Neuron (in vitro differentiated cells): Measurements from ENCODE around the gene ST6GALNAC6.
"Not testable (repeated sequence)": the region's sequence is repeated elsewhere in the genome, so short reads cannot be mapped to it uniquely, and the experiment has no call there.

Experiments used
- H2AFZ ChIP-seq: one replicate; pipeline ENCODE4 v1.6.1; 2013; ENCODE audit warnings: low read depth, mild to moderate bottlenecking, inconsistent platforms, low read length, moderate library complexity
- H3K27me3 ChIP-seq: one replicate; pipeline ENCODE4 v1.6.1; 2013; ENCODE audit warnings: low read length; ENCODE audit not compliant: insufficient read depth
- H3K36me3 ChIP-seq: one replicate; pipeline ENCODE4 v1.6.1; 2013; ENCODE audit warnings: low read length; ENCODE audit not compliant: insufficient read depth
- H3K4me1 ChIP-seq: one replicate; pipeline ENCODE4 v1.6.1; 2013; ENCODE audit warnings: low read length; ENCODE audit not compliant: insufficient read depth
- H3K4me3 ChIP-seq: 2 replicates; pipeline ENCODE4 v1.5.1; 2013; ENCODE audit warnings: mild to moderate bottlenecking, low read length, moderate library complexity
- H3K9me3 ChIP-seq: one replicate; pipeline ENCODE4 v1.6.1; 2013; ENCODE audit warnings: low read length

Gene ST6GALNAC6

GRCh38 chr9:127887792-127888191 lies 11.6 kb downstream of the ST6GALNAC6 start:
- Histone ChIP-seq H3K4me1 (no peaks in the 10 kb centered on the region), H3K4me3 (no peak overlapping the region), H3K36me3 (peaks cover 33% of the 10 kb centered on the region), H3K9me3 (peaks cover 2% of the 10 kb centered on the region), H2AFZ (no peak overlapping the region), H3K27me3 (no peaks in the 10 kb centered on the region)

- Histone ChIP-seq H3K4me3 (no peak overlapping the region), H3K9me3 (no peaks in the 10 kb centered on the region), H3K27me3 (no peaks in the 10 kb centered on the region), H2AFZ (no peak overlapping the region), H3K4me1 (no peaks in the 10 kb centered on the region), H3K36me3 (peaks cover 26% of the 10 kb centered on the region)
These were observed 12.9 kb downstream of the ST6GALNAC6 start for GRCh38 chr9:127886401-127886972.

DNA sequence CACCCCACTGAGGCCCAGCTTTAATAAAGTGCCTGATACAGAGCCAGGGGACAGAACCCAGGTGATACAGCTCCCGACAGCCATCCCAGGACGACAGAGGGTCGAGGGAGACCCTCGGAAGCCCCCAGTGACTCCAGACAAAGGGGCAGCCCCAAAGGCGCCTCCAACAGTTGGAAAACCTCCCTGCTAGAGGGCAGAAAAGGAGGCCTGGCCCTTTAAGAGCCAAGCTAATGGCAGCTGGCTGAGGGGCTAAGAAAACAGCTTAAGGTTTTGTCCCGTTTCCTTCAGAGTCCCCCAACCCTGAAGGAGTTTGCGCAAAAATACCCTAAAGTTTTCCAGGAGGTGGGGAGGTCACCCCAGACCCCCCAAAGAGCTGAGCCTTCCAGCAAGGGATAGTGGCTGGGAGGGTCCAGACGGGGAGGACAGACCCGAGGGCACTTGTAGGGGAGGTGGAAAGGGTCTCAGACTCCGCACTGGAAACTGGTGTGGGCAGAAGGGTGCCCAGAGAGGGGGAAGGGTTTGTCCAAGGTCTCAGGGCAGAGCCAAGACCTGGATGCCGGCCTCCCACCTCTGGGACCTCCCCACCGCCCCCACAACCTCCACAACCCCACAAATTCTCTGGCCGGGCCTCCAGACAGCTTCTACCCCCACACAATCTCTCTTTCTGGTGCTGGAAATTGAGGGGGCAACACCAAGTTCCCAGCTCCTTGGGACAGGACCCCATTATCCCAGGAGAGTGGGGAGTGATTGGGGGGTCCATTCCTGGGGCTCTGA lies 13.7 kb downstream of the ST6GALNAC6 start:
- Histone ChIP-seq H2AFZ (no peak overlapping the region), H3K4me1 (no peaks in the 10 kb centered on the region), H3K9me3 (no peaks in the 10 kb centered on the region), H3K27me3 (no peaks in the 10 kb centered on the region), H3K36me3 (peaks cover 21% of the 10 kb centered on the region), H3K4me3 (no peak overlapping the region)

DNA sequence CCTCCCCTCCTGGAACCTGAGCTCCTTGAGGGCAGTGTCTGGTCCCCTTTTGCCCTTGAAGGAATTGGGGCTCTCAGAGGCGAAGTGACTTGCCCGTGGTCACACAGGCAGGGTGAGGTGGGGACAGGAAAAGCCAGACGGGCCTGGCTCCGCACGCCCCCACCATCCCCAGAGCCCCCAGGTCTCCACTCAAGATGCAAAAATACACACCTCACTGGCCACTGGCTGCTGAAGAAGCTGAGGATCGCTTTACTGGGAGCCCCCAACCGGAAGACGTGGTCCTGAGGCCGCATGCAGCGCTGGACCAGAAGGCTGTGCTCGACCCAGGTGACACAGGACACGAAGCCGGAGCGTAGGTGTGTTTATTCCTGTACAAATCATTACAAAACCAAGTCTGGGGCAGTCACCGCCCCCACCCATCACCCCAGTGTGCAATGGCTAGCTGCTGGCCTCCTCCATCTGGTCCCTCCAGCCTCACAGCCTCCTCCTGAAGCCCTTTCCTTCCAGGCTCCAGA lies 14.4 kb downstream of the ST6GALNAC6 start:
- no peaks in the 10 kb centered on the region for H3K27me3 ChIP-seq
- H2AFZ ChIP-seq = no peak overlapping the region
- no peak overlapping the region for H3K4me3 ChIP-seq
- H3K36me3 ChIP-seq = peaks cover 15% of the 10 kb centered on the region
- H3K9me3 ChIP-seq = no peaks in the 10 kb centered on the region
- H3K4me1 ChIP-seq = no peaks in the 10 kb centered on the region

DNA sequence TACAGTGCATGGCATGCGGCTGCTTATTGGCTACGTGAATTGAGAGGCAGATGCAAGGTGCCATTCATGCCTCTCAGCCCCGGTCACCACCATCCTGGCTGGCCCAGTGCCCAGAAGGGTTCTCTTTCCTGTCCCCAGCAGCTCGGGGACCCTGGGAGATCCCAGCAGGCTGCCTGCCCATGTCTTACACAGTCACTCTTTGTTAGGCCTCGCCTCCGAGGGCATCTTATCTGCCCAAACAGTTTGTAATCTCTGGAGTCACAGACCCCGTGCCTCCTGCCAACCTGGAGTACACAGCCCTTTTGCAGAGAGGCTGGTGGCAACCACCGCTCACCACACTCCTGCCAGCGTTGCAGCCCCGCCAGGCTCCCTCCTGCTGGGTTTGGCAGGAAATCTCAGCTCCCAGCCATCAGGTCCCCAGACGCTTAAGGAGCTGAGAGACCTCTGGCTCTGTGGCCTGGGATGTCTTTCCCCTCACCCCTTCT lies 14.9 kb downstream of the ST6GALNAC6 start:
- Histone ChIP-seq H3K27me3 (no peaks in the 10 kb centered on the region), H2AFZ (no peak overlapping the region), H3K36me3 (peaks cover 12% of the 10 kb centered on the region), H3K9me3 (no peaks in the 10 kb centered on the region), H3K4me3 (no peak overlapping the region), H3K4me1 (no peaks in the 10 kb centered on the region)

- H3K27me3 ChIP-seq = no peaks in the 10 kb centered on the region
- no peaks in the 10 kb centered on the region for H3K9me3 ChIP-seq
- H3K4me3 ChIP-seq = no peak overlapping the region
- H3K4me1 ChIP-seq = no peaks in the 10 kb centered on the region
- no peak overlapping the region for H2AFZ ChIP-seq
- H3K36me3 ChIP-seq = peaks cover 12% of the 10 kb centered on the region
These were observed 15.4 kb downstream of the ST6GALNAC6 start for GRCh38 chr9:127883959-127884358.

- peaks cover 11% of the 10 kb centered on the region for H3K4me1 ChIP-seq
- not testable (repeated sequence) for H3K9me3 ChIP-seq, H2AFZ ChIP-seq, H3K36me3 ChIP-seq, H3K27me3 ChIP-seq, H3K4me3 ChIP-seq
These were observed 17.7 kb downstream of the ST6GALNAC6 start for GRCh38 chr9:127881715-127882114.

DNA sequence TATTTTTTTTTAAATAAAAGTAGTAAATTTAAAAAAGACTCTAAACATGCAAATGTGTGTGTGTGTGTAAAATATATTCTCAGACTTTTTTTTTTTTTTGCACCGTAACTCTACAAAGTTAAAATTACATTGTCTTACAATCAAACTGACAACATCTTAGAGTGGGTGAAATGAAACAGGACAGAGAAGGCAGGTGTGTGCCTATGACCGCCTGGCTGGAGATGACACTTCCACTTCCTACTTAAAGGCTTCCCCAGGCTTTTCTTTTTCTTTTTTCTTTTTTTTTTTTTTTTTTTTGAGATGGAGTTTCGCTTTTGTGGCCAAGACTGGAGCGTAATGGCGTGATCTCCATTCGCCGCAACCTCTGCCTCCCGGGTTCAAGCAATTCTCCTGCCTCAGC lies 19.3 kb downstream of the ST6GALNAC6 start:
- Histone ChIP-seq H3K36me3 (no peaks in the 10 kb centered on the region), H3K4me3 (no peak overlapping the region), H3K4me1 (peaks cover 23% of the 10 kb centered on the region), H3K9me3 (no peaks in the 10 kb centered on the region), H3K27me3 (no peaks in the 10 kb centered on the region), H2AFZ (no peak overlapping the region)

- Histone ChIP-seq H3K4me1 (peaks cover 35% of the 10 kb centered on the region), H3K4me3 (no peak overlapping the region), H3K9me3 (no peaks in the 10 kb centered on the region), H3K27me3 (no peaks in the 10 kb centered on the region), H3K36me3 (no peaks in the 10 kb centered on the region), H2AFZ (no peak overlapping the region)
These were observed 20.6 kb downstream of the ST6GALNAC6 start for GRCh38 chr9:127878652-127879390.

DNA sequence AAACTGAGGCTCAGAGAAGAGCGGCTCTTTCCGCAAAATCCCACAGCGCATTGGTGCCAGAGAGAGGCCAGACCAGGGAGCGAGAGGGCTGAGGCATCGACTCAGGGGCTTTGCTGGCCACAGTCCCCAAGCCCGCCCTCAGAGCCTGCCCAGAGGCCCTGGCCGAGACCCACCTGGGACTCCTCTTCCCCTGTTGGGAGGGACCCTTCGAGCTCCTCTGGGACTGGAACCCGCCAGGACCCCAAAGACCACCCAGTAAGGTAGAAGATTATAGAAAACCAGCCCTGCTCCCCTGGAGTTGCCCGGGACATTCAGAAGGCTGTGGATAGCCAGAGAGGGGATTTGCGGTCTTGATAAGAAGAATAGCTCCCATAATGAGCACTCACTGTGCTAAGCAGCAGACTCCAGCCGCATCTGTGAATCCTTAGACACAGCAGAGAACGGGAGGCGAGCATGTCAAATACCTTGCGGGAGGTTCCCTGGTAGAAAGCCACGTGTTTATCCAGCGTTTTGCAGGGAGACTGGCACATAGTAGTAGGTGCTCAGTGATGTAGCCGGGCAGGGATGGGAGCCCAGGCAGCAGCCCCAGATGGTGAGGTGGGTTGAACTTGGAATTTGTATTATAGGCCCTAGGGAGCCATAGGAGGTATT lies 21.3 kb downstream of the ST6GALNAC6 start:
- peaks cover 42% of the 10 kb centered on the region for H3K4me1 ChIP-seq
- no peaks in the 10 kb centered on the region for H3K27me3 ChIP-seq
- H2AFZ ChIP-seq = peak overlapping the region; percentile 60
- H3K36me3 ChIP-seq = no peaks in the 10 kb centered on the region
- peak overlapping the region; percentile 46 for H3K4me3 ChIP-seq
- H3K9me3 ChIP-seq = no peaks in the 10 kb centered on the region

GRCh38 chr9:127877566-127877998 lies 21.8 kb downstream of the ST6GALNAC6 start, which contains the start of gene AK1:
AK1 (minus strand) TSS chr9:127877675; CDS start chr9:127874617, 3,058 bp downstream.
- Histone ChIP-seq H3K36me3 (no peaks in the 10 kb centered on the region), H2AFZ (peak within 1 kb of the TSS; percentile 60), H3K4me1 (peaks cover 47% of the 10 kb centered on the region), H3K9me3 (no peaks in the 10 kb centered on the region), H3K4me3 (peak within 1 kb of the TSS; percentile 46), H3K27me3 (no peaks in the 10 kb centered on the region)

DNA sequence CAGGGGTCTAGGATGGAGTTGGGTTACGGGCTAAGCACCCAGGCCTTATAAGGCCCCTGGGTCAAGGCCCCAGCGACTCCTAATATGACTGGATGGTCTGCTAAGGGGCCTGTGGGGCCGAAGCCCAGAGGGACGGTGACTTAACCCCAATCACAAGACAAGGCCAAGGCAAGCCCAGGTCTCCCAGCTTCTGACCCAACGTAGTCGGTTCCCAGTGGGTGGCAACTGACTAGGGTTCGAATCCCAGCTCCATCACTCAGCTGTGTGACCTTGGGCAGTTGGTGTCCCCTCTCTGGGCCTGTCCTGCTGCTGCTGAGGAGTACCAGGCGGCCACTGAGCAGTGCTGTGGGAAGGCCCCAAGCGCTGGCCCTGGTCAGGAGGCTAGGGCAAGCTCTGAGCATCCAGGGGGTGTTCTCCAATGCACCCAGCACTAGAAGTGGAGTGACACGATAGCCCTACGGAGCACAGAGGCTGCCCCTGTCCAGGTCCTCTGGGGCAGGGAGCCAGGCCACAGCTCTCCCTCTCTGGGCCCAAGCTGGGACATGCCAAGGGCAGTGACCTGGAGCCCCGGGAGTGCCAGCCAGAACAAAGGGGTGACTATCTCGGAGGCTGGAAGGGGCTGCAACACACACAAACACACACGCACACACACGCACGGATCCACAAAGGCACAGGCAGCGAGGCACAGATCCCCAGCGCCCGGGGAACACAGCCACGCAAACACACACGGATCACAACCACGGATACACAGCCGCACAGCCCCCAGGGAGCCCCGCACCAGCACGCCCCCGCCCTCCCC lies 22.4 kb downstream of the ST6GALNAC6 start:
- H3K36me3 ChIP-seq = no peaks in the 10 kb centered on the region
- H3K4me1 ChIP-seq = peaks cover 50% of the 10 kb centered on the region
- H3K9me3 ChIP-seq = no peaks in the 10 kb centered on the region
- H2AFZ ChIP-seq = peak overlapping the region; percentile 60
- peak overlapping the region; percentile 46 for H3K4me3 ChIP-seq
- H3K27me3 ChIP-seq = no peaks in the 10 kb centered on the region
